HepG2 (cell line): ENCODE measurements around the gene CACNA1I.

ENCODE experiments used
- HCFC1 ChIP-seq: fragments of 150-350 bp; IDR thresholded peaks from 2 replicates; pipeline ENCODE4 v1.6.1; 2014; ENCODE audit warnings: low read depth, low read length
- HOXA3 ChIP-seq: sonication (generic); formaldehyde crosslinking; IDR thresholded peaks from 2 replicates; pipeline ENCODE4 v1.5.0; 2020; ENCODE audit warnings: missing genetic modification reagents
- MXI1 ChIP-seq: IDR thresholded peaks from 3 replicates; pipeline ENCODE4 v1.6.1; 2012; ENCODE audit warnings: low read depth, low read length, inconsistent platforms, borderline replicate concordance
- YY1 ChIP-seq: IDR thresholded peaks from 2 replicates; pipeline ENCODE4 v1.6.1; 2011; ENCODE audit warnings: low read length, low read depth, moderate library complexity, mild to moderate bottlenecking; ENCODE audit not compliant: insufficient read depth, insufficient replicate concordance
- ZNF720 ChIP-seq: sonication (generic); formaldehyde crosslinking; IDR thresholded peaks from 2 replicates; pipeline ENCODE4 v1.4.0; 2020; ENCODE audit warnings: missing genetic modification reagents
- ZNF766 ChIP-seq: sonication (generic); formaldehyde crosslinking; IDR thresholded peaks from 2 replicates; pipeline ENCODE4 v1.5.0; 2020; ENCODE audit warnings: missing genetic modification reagents, borderline replicate concordance
- TF ChIP-seq, protein P1 (sequence below): sonication (generic); formaldehyde crosslinking; IDR thresholded peaks from 2 replicates; pipeline ENCODE4 v1.5.0; 2020; ENCODE audit warnings: missing genetic modification reagents, mild to moderate bottlenecking, borderline replicate concordance
- TF ChIP-seq, protein P2 (sequence below): sonication (generic); formaldehyde crosslinking; IDR thresholded peaks from 2 replicates; pipeline ENCODE4 v1.4.0; 2020; ENCODE audit warnings: missing genetic modification reagents

DNA sequence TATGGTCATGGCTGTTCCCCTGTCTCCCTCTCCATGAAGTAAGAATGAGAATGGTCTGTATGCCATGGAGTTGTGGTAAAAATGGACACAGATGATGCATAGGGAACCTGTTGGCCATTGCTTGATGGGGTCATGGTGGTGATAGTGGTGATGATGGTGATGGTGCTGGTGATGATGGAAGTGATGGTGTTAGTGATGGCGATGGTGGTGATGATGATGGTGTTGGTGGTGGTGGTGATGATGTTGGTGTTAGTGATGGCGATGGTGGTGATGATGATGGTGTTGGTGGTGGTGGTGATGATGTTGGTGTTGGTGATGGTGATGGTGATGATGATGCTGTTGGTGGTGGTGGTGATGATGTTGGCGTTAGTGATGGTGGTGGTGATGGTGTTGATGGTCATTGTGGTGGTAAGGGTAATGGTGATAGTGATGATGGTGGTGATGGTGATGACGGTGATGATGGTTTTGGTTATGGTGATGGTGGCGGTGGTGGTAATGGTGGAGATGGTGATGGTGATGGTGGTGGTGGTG, 5.1 kb upstream of the CACNA1I start:
- no peak for TF ChIP-seq ZNF766 (CRISPR knock-in tag)
- TF ChIP-seq, protein P1, sequence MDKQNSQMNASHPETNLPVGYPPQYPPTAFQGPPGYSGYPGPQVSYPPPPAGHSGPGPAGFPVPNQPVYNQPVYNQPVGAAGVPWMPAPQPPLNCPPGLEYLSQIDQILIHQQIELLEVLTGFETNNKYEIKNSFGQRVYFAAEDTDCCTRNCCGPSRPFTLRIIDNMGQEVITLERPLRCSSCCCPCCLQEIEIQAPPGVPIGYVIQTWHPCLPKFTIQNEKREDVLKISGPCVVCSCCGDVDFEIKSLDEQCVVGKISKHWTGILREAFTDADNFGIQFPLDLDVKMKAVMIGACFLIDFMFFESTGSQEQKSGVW (CRISPR knock-in tag) = no peak
- no peak for TF ChIP-seq MXI1
- TF ChIP-seq YY1 = no peak
- no peak for TF ChIP-seq ZNF720 (CRISPR knock-in tag)
- TF ChIP-seq, protein P2, sequence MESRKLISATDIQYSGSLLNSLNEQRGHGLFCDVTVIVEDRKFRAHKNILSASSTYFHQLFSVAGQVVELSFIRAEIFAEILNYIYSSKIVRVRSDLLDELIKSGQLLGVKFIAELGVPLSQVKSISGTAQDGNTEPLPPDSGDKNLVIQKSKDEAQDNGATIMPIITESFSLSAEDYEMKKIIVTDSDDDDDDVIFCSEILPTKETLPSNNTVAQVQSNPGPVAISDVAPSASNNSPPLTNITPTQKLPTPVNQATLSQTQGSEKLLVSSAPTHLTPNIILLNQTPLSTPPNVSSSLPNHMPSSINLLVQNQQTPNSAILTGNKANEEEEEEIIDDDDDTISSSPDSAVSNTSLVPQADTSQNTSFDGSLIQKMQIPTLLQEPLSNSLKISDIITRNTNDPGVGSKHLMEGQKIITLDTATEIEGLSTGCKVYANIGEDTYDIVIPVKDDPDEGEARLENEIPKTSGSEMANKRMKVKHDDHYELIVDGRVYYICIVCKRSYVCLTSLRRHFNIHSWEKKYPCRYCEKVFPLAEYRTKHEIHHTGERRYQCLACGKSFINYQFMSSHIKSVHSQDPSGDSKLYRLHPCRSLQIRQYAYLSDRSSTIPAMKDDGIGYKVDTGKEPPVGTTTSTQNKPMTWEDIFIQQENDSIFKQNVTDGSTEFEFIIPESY = no peak
- TF ChIP-seq HOXA3 (CRISPR knock-in tag) = no peak
- no peak for TF ChIP-seq HCFC1
